ENCODE data around the gene SLC22A5.

SLC22A5 gene

DNA sequence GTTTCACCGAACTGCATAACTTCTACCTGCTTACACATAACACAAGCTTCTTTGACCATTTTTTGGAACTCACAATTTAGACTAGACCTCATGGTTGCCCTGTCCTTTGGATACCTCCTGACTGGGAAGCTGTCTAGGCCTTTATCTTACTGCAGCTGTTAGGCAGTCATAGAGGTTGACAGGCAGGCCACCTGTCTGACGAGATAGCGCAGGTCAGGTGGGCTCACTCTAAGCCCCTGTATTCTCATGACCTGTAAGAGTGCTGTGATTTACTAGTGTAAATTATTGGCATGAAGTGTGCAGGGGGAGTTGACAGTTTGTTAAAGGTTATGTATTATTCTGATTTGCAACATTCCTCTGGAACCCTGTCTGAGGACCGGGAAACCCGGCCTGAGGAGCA is 46.3 kb upstream of the SLC22A5 start:
- TF ChIP-seq POLR2AphosphoS5 (IDR thresholded peaks at IDR 0.05; ENCODE audit: low read depth, low read length), result no peak
- no peak for TF ChIP-seq TAF1 (IDR thresholded peaks at IDR 0.05; ENCODE audit: borderline replicate concordance, insufficient read depth, low read length)
- TF ChIP-seq FOXP2 (optimal IDR thresholded peaks at IDR 0.05; ENCODE audit: borderline replicate concordance, extremely low read depth, extremely low read length, insufficient read depth), result no peak
- TF ChIP-seq, protein P1, sequence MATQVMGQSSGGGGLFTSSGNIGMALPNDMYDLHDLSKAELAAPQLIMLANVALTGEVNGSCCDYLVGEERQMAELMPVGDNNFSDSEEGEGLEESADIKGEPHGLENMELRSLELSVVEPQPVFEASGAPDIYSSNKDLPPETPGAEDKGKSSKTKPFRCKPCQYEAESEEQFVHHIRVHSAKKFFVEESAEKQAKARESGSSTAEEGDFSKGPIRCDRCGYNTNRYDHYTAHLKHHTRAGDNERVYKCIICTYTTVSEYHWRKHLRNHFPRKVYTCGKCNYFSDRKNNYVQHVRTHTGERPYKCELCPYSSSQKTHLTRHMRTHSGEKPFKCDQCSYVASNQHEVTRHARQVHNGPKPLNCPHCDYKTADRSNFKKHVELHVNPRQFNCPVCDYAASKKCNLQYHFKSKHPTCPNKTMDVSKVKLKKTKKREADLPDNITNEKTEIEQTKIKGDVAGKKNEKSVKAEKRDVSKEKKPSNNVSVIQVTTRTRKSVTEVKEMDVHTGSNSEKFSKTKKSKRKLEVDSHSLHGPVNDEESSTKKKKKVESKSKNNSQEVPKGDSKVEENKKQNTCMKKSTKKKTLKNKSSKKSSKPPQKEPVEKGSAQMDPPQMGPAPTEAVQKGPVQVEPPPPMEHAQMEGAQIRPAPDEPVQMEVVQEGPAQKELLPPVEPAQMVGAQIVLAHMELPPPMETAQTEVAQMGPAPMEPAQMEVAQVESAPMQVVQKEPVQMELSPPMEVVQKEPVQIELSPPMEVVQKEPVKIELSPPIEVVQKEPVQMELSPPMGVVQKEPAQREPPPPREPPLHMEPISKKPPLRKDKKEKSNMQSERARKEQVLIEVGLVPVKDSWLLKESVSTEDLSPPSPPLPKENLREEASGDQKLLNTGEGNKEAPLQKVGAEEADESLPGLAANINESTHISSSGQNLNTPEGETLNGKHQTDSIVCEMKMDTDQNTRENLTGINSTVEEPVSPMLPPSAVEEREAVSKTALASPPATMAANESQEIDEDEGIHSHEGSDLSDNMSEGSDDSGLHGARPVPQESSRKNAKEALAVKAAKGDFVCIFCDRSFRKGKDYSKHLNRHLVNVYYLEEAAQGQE (IDR thresholded peaks at IDR 0.05; ENCODE audit: insufficient read depth in 1 of 2, low read depth in 2 of 2, low read length in 2 of 2), result no peak
- no peak for TF ChIP-seq SIN3A (IDR thresholded peaks at IDR 0.05; ENCODE audit: borderline replicate concordance, insufficient read depth, low read length)

DNA sequence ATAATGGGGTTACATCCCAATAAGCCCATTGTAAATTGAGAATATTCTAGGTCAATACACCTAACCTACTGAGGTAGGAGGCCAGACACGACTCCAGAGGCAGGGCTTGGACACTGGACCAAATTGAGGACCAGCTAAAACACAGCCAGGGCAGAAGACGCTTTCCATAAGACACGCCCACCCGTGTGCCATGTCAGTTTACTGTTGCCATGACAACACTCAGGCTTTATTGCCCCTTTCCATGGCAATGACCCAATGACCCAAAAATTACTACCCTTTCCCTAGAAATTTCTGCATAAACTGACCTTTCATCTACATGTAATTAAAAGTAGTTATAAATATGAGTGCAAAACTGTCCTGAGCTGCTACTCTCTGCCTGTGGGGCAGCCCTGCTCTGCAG is 43.8 kb upstream of the SLC22A5 start:
- TF ChIP-seq TAF1 (IDR thresholded peaks at IDR 0.05; ENCODE audit: borderline replicate concordance, insufficient read depth, low read length) (no peak), POLR2AphosphoS5 (IDR thresholded peaks at IDR 0.05; ENCODE audit: low read depth, low read length) (no peak), SIN3A (IDR thresholded peaks at IDR 0.05; ENCODE audit: borderline replicate concordance, insufficient read depth, low read length) (no peak), FOXP2 (optimal IDR thresholded peaks at IDR 0.05; ENCODE audit: borderline replicate concordance, extremely low read depth, extremely low read length, insufficient read depth) (no peak)
- TF ChIP-seq, protein P1 (IDR thresholded peaks at IDR 0.05; ENCODE audit: insufficient read depth in 1 of 2, low read depth in 2 of 2, low read length in 2 of 2), result no peak

DNA sequence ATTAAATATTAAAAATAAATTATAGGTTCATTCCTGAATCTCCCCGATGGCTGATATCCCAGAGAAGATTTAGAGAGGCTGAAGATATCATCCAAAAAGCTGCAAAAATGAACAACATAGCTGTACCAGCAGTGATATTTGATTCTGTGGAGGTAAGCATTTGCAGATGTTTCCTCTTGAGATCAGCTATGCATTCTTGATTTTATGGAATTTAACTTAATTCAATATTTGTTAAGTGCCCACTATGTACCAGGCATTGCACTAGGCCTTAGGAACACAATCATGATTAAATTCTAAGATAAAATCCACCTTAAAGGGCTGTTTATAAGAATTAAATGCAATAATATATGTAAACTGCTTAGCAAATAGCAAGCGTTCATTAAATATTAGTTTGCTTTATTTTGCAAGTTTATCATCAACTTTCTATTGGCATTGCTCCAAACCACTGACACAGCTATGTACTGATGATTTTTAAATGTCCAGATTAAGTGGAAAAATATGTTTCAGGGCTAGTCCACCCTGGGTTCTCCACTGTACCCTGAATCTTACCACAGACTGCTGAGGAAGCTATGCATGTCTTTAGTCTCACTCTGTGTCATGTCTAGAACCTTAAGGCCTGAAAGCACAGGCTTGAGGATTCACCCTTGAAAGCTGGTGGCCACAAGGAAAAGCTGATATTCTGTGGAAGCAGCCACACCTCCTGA is 42.1 kb upstream of the SLC22A5 start:
- TF ChIP-seq TAF1 (IDR thresholded peaks at IDR 0.05; ENCODE audit: borderline replicate concordance, insufficient read depth, low read length), result no peak
- TF ChIP-seq POLR2AphosphoS5 (IDR thresholded peaks at IDR 0.05; ENCODE audit: low read depth, low read length), result no peak
- TF ChIP-seq, protein P1 (IDR thresholded peaks at IDR 0.05; ENCODE audit: insufficient read depth in 1 of 2, low read depth in 2 of 2, low read length in 2 of 2), result no peak
- TF ChIP-seq SIN3A (IDR thresholded peaks at IDR 0.05; ENCODE audit: borderline replicate concordance, insufficient read depth, low read length), result no peak
- no peak for TF ChIP-seq FOXP2 (optimal IDR thresholded peaks at IDR 0.05; ENCODE audit: borderline replicate concordance, extremely low read depth, extremely low read length, insufficient read depth)

DNA sequence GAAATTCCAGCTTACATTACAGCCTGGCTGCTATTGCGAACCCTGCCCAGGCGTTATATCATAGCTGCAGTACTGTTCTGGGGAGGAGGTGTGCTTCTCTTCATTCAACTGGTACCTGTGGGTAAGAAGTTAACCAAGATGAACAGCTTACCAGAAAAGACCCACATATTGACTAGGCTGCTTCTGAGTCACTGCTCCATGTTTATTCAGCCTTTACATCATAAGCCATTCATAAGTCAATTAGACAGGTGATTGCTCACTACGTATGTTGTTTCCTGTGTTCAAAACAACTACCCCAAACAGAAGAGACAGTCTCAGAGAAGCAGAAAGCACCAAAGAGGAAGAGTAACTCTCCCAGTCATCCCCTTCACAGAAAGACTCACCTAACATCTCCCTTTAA is 34.7 kb upstream of the SLC22A5 start:
- TF ChIP-seq POLR2AphosphoS5 (IDR thresholded peaks at IDR 0.05; ENCODE audit: low read depth, low read length) (no peak), FOXP2 (optimal IDR thresholded peaks at IDR 0.05; ENCODE audit: borderline replicate concordance, extremely low read depth, extremely low read length, insufficient read depth) (no peak), SIN3A (IDR thresholded peaks at IDR 0.05; ENCODE audit: borderline replicate concordance, insufficient read depth, low read length) (no peak), TAF1 (IDR thresholded peaks at IDR 0.05; ENCODE audit: borderline replicate concordance, insufficient read depth, low read length) (no peak)
- TF ChIP-seq, protein P1 (IDR thresholded peaks at IDR 0.05; ENCODE audit: insufficient read depth in 1 of 2, low read depth in 2 of 2, low read length in 2 of 2), result no peak
